Neural cell (in vitro differentiated cells): ENCODE results near the gene RAET1G. TPM values are rescaled to one million over a fixed set of nuclear protein-coding genes. Genes with fewer than 3 reads are reported as not detected.

Experiments
- H2AFZ ChIP-seq: fragments of 200-600, 300-800 bp; sonication (generic), shearing (Covaris generic); 2 replicates; pipeline ENCODE4 v1.6.0; 2014; ENCODE audit warnings: low read depth, mild to moderate bottlenecking, antibody characterized with exemption, low read length, moderate library complexity
- H3F3A ChIP-seq: fragments of 200-600 bp; shearing (Covaris generic); 2 replicates; pipeline ENCODE4 v1.6.1; 2016; ENCODE audit warnings: mild to moderate bottlenecking, moderate library complexity, mixed read lengths, antibody characterized with exemption, low read length; ENCODE audit not compliant: insufficient read depth, poor library complexity, severe bottlenecking
- H3K27ac ChIP-seq: fragments of 200-600, 300-800 bp; sonication (generic), shearing (Covaris generic); 2 replicates; pipeline ENCODE4 v1.5.1; 2014; ENCODE audit warnings: mild to moderate bottlenecking, low read length, moderate library complexity
- H3K27me3 ChIP-seq: fragments of 300-800, 200-600 bp; sonication (generic), shearing (Covaris generic); 2 replicates; pipeline ENCODE4 v1.6.0; 2014; ENCODE audit warnings: mild to moderate bottlenecking, low read depth, low read length, moderate library complexity; ENCODE audit not compliant: insufficient read depth
- H3K36me3 ChIP-seq: fragments of 300-800, 200-600 bp; sonication (generic), shearing (Covaris generic); 2 replicates; pipeline ENCODE4 v1.5.1; 2014; ENCODE audit warnings: mild to moderate bottlenecking, antibody characterized with exemption, low read length, moderate library complexity; ENCODE audit not compliant: insufficient read depth
- H3K4me2 ChIP-seq: fragments of 300-800, 200-600 bp; sonication (generic), shearing (Covaris generic); 2 replicates; pipeline ENCODE4 v1.6.0; 2014; ENCODE audit warnings: mild to moderate bottlenecking, low read length
- H3K4me3 ChIP-seq: fragments of 300-800, 200-600 bp; sonication (generic), shearing (Covaris generic); 2 replicates; pipeline ENCODE4 v1.5.1; 2014; ENCODE audit warnings: mild to moderate bottlenecking, low read length, moderate library complexity
- H3K79me2 ChIP-seq: fragments of 200-600 bp; shearing (Covaris generic); replicated peaks from 2 replicates; pipeline ENCODE4 v1.6.0; 2014; ENCODE audit warnings: mild to moderate bottlenecking, low read length, moderate library complexity; ENCODE audit not compliant: insufficient read depth
- H3K9ac ChIP-seq: fragments of 300-800, 200-600 bp; sonication (generic), shearing (Covaris generic); 2 replicates; pipeline ENCODE4 v1.6.1; 2016; ENCODE audit warnings: mild to moderate bottlenecking, low read length, mixed read lengths
- H3K9me2 ChIP-seq: fragments of 200-600 bp; shearing (Covaris generic); 2 replicates; pipeline ENCODE4 v1.6.1; 2016; ENCODE audit warnings: mild to moderate bottlenecking, low read length, mixed read lengths; ENCODE audit not compliant: insufficient read depth
- H3K9me3 ChIP-seq: fragments of 200-600, 300-800 bp; sonication (generic), shearing (Covaris generic); 2 replicates; pipeline ENCODE4 v1.6.1; 2016; ENCODE audit warnings: mild to moderate bottlenecking, mixed run types, low read length, moderate library complexity, mixed read lengths
- H4K20me1 ChIP-seq: fragments of 200-600 bp; shearing (Covaris generic); 2 replicates; pipeline ENCODE4 v1.6.1; 2016; ENCODE audit warnings: mild to moderate bottlenecking, mixed run types; ENCODE audit not compliant: insufficient read depth
- EP300 ChIP-seq: fragments of 450-650 bp; conservative IDR thresholded peaks from 2 replicates; pipeline ENCODE4 v1.6.1; 2014; ENCODE audit warnings: antibody characterized with exemption, mild to moderate bottlenecking, moderate library complexity; ENCODE audit not compliant: poor library complexity, severe bottlenecking
- EZH2 ChIP-seq: fragments of 200-600, 300-800 bp; shearing (Covaris generic), sonication (generic); IDR thresholded peaks from 2 replicates; pipeline ENCODE4 v1.6.1; 2014; ENCODE audit warnings: antibody characterized with exemption, low read length, borderline replicate concordance, mild to moderate bottlenecking; ENCODE audit not compliant: insufficient read depth, poor library complexity, severe bottlenecking
- POLR2AphosphoS5 ChIP-seq: IDR thresholded peaks from 2 replicates; pipeline ENCODE4 v1.6.1; 2012
- RAD21 ChIP-seq: fragments of 450-650 bp; conservative IDR thresholded peaks from 2 replicates; pipeline ENCODE4 v1.6.1; 2014; ENCODE audit warnings: antibody characterized with exemption, mild to moderate bottlenecking, moderate library complexity
- SMC3 ChIP-seq: fragments of 450-650 bp; conservative IDR thresholded peaks from 2 replicates; pipeline ENCODE4 v1.6.1; 2014; ENCODE audit warnings: antibody characterized with exemption, mild to moderate bottlenecking, moderate library complexity; ENCODE audit not compliant: poor library complexity
- TAF1 ChIP-seq: IDR thresholded peaks from 2 replicates; pipeline ENCODE4 v1.6.1; 2012; ENCODE audit warnings: low read depth
- polyA plus RNA-seq: library from polyadenylated mRNA; depleted of rRNA; stranded (reverse); fragments of >200 nt; gene quantifications from 2 replicates; pipeline ENCODE4 v1.2.3, GENCODE V29; 2014
- TF ChIP-seq, protein P1 (sequence below): IDR thresholded peaks from 2 replicates; pipeline ENCODE4 v1.6.1; 2012; ENCODE audit warnings: borderline replicate concordance
- TF ChIP-seq, protein P2 (sequence below): fragments of 450-650 bp; IDR thresholded peaks from 2 replicates; pipeline ENCODE4 v1.5.1; 2014; ENCODE audit warnings: antibody characterized with exemption, mild to moderate bottlenecking, moderate library complexity; ENCODE audit not compliant: poor library complexity, severe bottlenecking

The RAET1G gene
- polyA plus RNA-seq, 1 donor from 2014 or later, result not detected

DNA sequence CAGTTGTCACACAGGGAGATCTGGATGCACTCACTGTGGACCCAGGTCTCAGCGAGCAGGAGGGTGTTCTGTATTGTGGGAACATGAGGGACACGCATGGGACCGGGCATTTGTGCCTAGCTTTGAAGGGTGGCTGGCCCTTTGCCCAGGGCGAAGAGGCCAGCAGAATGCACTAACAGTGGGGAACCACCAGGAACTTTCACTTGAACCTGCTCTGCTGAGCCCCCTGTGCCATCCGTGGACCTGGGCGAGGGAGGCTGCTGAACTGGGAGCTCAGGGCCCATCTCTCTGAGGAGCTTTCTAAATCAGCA, 17.7 kb upstream of the RAET1G start:
- H3K27ac ChIP-seq, result no peak overlapping the region
- H3K36me3 ChIP-seq, result no peaks in the 10 kb centered on the region
- H4K20me1 ChIP-seq, result no peaks in the 10 kb centered on the region
- TF ChIP-seq, protein P1, sequence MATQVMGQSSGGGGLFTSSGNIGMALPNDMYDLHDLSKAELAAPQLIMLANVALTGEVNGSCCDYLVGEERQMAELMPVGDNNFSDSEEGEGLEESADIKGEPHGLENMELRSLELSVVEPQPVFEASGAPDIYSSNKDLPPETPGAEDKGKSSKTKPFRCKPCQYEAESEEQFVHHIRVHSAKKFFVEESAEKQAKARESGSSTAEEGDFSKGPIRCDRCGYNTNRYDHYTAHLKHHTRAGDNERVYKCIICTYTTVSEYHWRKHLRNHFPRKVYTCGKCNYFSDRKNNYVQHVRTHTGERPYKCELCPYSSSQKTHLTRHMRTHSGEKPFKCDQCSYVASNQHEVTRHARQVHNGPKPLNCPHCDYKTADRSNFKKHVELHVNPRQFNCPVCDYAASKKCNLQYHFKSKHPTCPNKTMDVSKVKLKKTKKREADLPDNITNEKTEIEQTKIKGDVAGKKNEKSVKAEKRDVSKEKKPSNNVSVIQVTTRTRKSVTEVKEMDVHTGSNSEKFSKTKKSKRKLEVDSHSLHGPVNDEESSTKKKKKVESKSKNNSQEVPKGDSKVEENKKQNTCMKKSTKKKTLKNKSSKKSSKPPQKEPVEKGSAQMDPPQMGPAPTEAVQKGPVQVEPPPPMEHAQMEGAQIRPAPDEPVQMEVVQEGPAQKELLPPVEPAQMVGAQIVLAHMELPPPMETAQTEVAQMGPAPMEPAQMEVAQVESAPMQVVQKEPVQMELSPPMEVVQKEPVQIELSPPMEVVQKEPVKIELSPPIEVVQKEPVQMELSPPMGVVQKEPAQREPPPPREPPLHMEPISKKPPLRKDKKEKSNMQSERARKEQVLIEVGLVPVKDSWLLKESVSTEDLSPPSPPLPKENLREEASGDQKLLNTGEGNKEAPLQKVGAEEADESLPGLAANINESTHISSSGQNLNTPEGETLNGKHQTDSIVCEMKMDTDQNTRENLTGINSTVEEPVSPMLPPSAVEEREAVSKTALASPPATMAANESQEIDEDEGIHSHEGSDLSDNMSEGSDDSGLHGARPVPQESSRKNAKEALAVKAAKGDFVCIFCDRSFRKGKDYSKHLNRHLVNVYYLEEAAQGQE, result no peak
- TF ChIP-seq, protein P2, sequence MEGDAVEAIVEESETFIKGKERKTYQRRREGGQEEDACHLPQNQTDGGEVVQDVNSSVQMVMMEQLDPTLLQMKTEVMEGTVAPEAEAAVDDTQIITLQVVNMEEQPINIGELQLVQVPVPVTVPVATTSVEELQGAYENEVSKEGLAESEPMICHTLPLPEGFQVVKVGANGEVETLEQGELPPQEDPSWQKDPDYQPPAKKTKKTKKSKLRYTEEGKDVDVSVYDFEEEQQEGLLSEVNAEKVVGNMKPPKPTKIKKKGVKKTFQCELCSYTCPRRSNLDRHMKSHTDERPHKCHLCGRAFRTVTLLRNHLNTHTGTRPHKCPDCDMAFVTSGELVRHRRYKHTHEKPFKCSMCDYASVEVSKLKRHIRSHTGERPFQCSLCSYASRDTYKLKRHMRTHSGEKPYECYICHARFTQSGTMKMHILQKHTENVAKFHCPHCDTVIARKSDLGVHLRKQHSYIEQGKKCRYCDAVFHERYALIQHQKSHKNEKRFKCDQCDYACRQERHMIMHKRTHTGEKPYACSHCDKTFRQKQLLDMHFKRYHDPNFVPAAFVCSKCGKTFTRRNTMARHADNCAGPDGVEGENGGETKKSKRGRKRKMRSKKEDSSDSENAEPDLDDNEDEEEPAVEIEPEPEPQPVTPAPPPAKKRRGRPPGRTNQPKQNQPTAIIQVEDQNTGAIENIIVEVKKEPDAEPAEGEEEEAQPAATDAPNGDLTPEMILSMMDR, result no peak
- TF ChIP-seq TAF1, result no peak
- H3K4me3 ChIP-seq, result no peak overlapping the region
- H3K9ac ChIP-seq, result no peak overlapping the region
- peaks cover 74% of the 10 kb centered on the region for H3K27me3 ChIP-seq
- H3K9me3 ChIP-seq, result no peaks in the 10 kb centered on the region
- no peaks in the 10 kb centered on the region for H3K9me2 ChIP-seq
- H3F3A ChIP-seq, result no peaks in the 10 kb centered on the region
- no peak overlapping the region for H3K4me2 ChIP-seq
- H3K79me2 ChIP-seq, result no peaks in the 10 kb centered on the region
- no peak overlapping the region for H2AFZ ChIP-seq

DNA sequence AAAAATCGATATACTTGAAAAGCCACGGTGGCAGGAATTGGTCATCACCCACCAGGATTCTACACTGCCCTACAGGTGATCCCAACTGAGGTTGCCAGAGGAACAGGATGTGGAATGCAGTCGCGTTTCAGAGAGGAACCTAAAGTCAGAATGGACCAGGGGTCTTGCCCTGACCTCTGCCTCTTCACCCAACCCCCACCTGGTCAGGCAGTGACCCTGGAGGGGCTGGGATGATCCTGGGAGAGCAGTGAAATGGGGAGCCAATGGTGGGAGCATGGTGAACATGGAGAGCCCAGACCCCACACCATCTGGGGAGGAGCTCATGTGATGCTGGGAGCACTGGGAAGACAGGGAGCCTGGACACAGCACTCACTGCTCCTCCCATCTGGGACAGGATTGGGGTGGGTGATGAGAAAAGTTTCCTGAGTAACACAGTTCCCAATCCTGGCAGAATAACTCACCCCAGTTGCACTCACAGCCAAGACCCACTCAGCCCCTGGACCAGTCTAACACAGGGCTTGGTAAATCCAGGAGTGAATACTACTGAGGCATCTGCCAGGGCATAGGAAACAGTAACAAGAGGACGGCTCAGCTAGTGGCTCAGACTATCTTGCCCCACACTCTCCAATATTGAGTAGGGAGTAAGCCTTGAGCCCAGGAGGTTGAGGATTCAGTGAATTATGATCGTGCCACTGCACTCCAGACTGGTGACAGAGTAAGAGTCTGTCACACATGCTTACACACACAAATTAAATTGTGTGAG, 17.2 kb upstream of the RAET1G start:
- Histone ChIP-seq H3K4me3 (no peak overlapping the region), H3K27ac (no peak overlapping the region), H3K9me3 (no peaks in the 10 kb centered on the region), H3K36me3 (no peaks in the 10 kb centered on the region), H3K27me3 (peaks cover 79% of the 10 kb centered on the region), H2AFZ (no peak overlapping the region), H3K9ac (no peak overlapping the region), H4K20me1 (no peaks in the 10 kb centered on the region), H3K79me2 (no peaks in the 10 kb centered on the region), H3K4me2 (no peak overlapping the region), H3K9me2 (no peaks in the 10 kb centered on the region), H3F3A (no peaks in the 10 kb centered on the region)
- TF ChIP-seq, protein P2, result no peak
- TF ChIP-seq TAF1 (no peak), SMC3 (no peak)

DNA sequence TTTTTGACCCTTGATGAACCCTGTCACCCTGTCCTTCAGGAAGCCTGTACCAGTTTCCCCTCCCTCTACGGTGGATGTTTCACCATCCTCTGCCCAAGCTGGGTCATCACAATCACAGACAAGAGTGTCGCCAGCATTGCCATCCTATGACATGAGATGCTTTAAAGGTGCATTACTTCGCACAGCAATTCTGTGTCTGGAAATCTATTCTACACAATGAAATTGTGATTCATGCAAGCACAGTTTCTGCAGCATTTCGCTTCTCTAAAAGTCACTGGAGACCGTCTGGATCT, 16.4 kb upstream of the RAET1G start:
- Histone ChIP-seq H3K27me3 (peaks cover 87% of the 10 kb centered on the region), H3K79me2 (no peaks in the 10 kb centered on the region), H3K9me3 (no peaks in the 10 kb centered on the region), H2AFZ (no peak overlapping the region), H3K27ac (no peak overlapping the region), H3K4me3 (no peak overlapping the region), H3K9ac (no peak overlapping the region), H3K4me2 (no peak overlapping the region), H3K36me3 (no peaks in the 10 kb centered on the region), H3K9me2 (no peaks in the 10 kb centered on the region), H3F3A (no peaks in the 10 kb centered on the region), H4K20me1 (no peaks in the 10 kb centered on the region)
- no peak for TF ChIP-seq TAF1
- TF ChIP-seq POLR2AphosphoS5, result no peak
- TF ChIP-seq, protein P2, result no peak
- TF ChIP-seq RAD21, result no peak
- no peak for TF ChIP-seq EZH2
- TF ChIP-seq, protein P1, result no peak
- no peak for TF ChIP-seq EP300
- TF ChIP-seq SMC3, result no peak
